Inferior parietal cortex (tissue), 1 donor: Measurements from ENCODE around the gene APC.
"Not testable (repeated sequence)": the region's sequence is repeated elsewhere in the genome, so short reads cannot be mapped to it uniquely, and the experiment has no call there.

ENCODE experiments used
- DNase-seq: peaks from one replicate; pipeline ENCODE4 v3.0.0-alpha.2; 2016; ENCODE audit errors: extremely low spot score

Gene APC

GRCh38 chr5:112716895-112717294 lies 20.8 kb upstream of the APC start:
- not testable (repeated sequence) for DNase-seq

- no peak for DNase-seq
Measured at GRCh38 chr5:112717506-112718082, 20.1 kb upstream of the APC start.

- no peak for DNase-seq
Measured at GRCh38 chr5:112718344-112718743, 19.3 kb upstream of the APC start.

GRCh38 chr5:112720576-112720975 lies 17.1 kb upstream of the APC start:
- no peak for DNase-seq

DNA sequence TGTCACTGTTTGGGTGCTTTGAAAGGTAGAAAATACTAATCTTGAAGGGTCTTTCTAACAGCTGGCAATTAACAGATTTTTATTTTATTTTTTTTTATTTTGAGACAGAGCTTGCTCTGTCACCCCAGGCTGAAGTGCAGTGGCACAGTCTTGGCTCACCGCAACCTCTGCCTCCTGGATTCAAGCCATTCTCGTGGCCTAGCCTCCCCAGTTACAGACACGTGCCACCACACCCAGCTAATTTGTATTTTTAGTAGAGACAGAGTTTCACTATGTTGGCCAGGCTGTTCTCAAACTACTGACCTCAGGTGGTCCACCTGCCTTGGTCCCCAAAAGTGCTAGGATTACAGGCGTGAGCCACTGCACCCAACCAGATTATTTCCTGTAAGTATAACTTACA lies 12.8 kb upstream of the APC start:
- DNase-seq, result no peak

DNA sequence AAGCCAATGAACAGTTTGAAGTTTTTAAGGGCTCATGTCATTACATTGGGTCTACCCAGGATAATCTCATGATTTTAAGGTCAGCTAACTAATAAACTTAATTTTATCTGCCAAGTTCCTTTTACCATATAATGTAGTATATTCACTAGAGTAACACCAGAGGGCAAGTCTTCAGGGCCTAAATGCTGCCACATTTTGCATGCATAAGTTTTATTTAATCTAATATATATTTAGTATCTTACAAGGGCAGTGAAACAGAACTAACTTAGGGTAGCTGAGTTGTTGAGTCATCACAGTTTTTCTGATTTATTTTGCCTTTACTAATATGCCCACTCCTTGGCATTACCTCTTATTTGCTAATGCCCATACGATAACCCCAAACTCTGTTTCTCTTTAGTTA lies 8.1 kb upstream of the APC start:
- DNase-seq, result no peak

DNA sequence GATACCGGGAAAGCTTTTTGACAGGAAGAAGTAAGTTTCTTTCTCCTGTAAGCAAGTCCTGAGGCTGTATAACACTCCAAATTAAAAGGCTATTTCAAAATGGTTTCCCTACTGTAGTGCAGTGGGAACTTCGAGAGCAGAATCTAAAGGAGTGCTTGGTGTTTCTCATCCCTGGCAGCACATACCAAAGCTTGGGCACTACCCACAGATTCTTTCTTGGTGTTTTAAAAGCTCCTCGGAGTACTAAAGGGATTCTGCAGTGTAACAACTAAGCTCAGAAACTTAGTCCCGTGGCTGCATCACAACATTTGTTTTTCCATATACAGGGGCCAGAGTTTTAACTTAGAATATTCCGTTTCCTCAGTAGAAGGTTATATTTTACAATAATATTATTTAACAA lies 5.6 kb upstream of the APC start:
- DNase-seq, result no peak

DNA sequence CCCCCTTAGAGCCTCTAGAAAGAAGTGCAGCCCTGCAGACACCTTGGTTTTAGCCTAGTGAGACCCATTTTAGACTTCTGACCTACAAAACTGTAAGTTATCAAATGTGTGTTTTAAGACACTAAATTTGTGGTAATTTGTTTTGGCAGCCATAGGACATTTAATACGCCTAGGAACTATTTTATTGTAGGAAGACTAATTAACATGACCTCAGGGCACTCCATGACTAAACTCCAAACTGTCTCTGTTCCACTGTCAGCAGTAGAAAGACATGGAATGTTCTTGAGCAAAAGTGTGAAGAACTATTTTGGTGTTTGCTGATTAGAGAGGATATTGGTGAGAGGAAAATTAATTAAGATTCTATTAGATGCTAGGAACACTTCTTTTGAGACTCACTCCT lies 4.1 kb upstream of the APC start:
- no peak for DNase-seq

GRCh38 chr5:112734597-112734996 lies 3.1 kb upstream of the APC start:
- no peak for DNase-seq

DNA sequence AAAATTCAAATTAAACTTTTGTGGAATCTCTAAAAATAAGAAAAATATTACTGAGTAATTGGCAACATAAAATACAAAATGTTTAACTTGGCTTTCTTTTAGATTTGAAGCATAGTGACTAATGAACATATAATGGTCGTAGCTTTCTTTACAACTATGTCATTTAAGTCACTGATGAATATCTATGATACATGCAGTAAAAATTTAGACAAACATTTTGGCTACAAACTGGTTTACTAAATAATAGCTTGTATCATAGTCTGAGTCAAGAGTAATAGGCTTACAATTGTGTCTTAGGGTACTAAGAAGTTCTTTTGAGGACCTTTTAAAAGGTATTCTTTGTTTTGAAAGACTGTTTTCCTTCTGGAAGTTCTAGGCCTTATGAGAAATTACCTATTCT lies 2.0 kb upstream of the APC start:
- DNase-seq, result no peak

GRCh38 chr5:112737070-112737462 lies 619 bp upstream of the APC start:
- peak; percentile 54 for DNase-seq

DNA sequence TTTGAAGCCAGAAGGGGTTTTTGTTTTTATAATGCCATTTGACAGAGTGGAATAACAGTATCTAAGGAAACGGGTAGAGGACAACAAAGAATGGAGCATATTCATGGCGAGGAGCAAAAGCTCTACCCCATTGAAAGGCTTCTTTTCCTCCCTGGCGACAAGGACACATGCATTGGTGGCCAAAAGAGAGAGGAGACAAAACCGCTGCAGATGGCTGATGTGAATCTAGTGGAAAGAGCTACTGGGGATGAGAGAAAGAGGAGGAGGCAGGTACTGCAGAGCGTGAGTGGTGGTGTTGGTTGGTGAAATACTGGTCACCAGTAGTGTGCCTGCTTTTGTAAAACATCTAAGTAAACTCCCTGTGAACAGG lies 491 bp downstream of the APC start:
- DNase-seq, result peak; percentile 74

DNA sequence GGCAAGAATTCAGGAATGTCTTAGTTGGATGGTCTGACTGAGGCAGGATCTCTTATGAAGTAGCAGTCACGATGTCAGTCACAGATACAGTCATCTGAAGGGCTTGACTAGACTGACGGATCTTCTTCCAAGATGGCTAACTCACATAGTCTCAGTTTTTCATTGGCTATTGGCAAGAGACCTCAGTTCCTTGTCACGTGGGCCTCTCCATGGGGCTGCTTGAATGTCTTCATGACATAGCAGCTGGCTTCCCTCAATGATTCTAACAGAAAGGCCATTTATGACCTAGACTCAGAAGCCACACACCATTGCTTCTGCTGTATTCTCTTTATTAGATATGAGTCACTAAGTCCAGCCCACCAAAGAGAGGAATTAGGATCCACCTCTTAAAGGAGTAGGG lies 4.7 kb downstream of the APC start:
- peak; percentile 85 for DNase-seq

GRCh38 chr5:112743631-112744030 lies 5.9 kb downstream of the APC start:
- DNase-seq, result no peak

DNA sequence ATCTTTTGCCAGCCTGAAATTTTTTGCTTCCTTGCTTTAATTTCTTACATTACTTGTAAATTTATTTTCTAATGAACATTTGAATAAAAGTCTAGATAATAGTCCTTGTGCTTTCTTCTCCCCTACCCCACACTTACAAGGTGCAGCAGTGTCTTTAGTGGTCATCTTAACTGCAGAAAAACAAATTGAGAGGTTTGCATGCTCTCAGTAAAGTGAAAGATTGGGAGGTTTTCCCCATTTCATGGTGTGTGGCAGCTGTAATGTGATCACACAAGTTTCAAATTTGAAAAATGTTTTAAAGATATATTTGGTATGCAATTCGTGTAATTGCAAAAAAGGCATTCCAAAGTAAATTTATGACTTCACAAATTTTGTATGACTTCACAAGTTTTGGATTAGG lies 14.7 kb downstream of the APC start:
- no peak for DNase-seq

DNA sequence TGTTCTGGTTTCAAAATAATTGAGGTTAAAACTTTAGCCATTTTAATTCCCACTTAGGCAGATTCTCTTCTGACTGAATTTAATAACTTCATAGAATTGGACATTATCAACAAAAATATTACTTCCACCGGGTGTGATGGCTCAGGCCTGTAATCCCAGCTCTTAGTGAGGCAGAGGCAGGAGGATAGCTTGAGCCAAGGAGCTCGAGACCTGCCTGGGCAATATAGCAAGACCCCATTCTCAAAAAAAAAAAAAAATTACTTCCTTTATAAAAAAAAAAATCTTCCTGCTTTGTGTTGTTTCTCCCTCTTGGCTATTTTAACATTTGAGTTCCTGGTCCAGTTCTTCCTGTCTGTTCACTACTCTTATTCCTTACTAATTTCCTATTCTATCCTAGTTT lies 18.0 kb downstream of the APC start:
- DNase-seq, result no peak

- peak; percentile 90 for DNase-seq
Measured at GRCh38 chr5:112757468-112758208, 20.0 kb downstream of the APC start.

DNA sequence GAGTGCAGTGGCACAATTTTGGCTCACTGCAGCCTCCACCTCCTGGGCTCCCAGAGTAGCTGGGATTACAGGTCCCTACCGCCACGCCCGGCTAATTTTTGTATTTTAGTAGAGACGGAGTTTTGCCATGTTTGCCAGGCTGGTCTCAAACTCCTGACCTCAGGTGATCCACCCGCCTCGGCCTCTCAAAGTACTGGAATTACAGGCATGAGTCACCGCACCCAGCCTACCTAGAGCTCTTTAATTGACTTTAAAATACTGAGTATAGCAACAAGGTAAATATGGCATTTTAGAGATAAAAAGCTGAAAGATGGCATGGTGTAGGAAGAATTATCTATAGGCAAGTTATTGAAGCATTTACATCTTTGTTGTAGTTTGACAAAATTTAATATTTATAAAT lies 21.0 kb downstream of the APC start:
- no peak for DNase-seq

DNA sequence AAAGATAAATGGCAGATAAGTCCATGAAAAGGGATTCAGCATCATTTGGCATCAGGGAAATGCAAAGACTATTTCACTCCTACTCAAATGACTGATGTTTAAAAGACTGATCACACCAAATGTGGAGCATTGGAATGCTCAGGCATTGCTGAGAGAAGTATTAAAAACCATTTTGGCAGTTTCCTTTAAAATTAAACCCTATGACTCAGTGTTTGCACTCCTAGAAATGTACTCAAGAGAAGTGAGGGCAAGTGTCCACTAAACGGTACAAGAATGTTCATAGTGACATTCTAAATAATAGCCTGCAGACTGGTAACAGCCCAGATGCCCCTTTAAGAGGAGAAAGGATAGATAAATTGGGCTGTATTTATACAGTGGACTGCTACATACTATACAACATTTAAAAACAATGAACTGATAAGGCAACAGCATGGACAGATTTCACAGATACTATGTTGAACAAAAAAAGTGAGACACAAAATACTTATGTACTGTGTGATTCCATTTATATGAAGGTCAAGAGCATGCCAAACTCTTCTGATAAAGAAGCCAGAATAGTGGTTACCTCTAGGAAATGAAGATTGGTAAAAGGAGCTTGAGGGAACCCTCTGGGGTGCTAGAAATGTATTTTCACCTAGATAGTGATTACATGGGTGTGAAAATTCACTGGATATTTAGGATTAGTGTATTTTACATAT lies 24.6 kb downstream of the APC start:
- no peak for DNase-seq

DNA sequence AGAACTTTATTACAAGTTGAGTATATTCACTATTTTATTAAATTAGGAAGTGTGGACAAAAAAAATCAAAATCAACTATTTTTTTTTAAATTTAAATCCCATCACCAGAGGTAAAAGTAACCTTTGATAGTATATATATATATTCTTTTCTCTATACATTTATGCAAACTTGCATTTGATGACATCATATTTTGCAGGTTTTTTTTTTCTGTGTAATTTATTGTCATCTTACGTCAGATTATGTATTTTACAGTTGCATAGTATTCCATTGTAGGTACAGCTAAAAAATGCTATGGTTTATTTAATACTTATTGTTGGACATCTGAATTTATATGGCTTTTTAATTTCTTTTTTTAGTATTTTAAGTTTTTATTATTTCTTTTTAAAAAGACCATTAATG lies 25.5 kb downstream of the APC start:
- DNase-seq, result no peak

GRCh38 chr5:112772124-112772523 lies 34.4 kb downstream of the APC start:
- no peak for DNase-seq

- DNase-seq, result no peak
Measured at GRCh38 chr5:112776301-112776856, 38.7 kb downstream of the APC start.

DNA sequence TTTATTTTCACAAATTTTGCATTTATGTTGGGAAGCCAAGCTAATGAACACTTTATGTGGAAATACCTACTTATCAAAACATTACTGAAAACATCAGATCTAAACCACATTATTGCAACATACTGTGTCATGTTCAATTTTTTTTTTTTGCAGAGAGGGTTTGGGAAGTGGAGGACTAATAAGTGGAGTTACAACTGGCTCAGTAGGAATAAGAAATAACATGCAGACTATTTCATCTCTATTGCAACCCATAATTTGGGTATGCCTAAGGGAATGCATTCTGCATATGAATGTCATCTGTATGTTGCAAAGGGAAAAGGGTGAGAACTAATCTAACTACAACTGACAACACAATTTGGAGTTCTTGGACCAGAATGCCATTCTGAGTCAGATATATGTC lies 41.8 kb downstream of the APC start:
- DNase-seq, result no peak
